Thyroid gland (tissue), 4 donors: ENCODE data around the gene ARMC9. TPM values are rescaled to one million over a fixed set of nuclear protein-coding genes. Genes with fewer than 3 reads are reported as not detected.

Experiments used
- DNase-seq, 2 donors: peaks; one replicate each; pipeline ENCODE4 v3.0.0-alpha.2; 2019
- H3K27ac ChIP-seq, 3 donors: fragments of 200-600 bp; sonication (generic); 1 replicate in 2 of 3; 2 replicates in 1 of 3; pipeline ENCODE4 v1.5.1; 2016 to 2019; ENCODE audit warnings: mild to moderate bottlenecking in 1 of 3, moderate library complexity in 1 of 3
- H3K27me3 ChIP-seq: fragments of 200-600 bp; sonication (generic); one replicate; pipeline ENCODE4 v1.5.1; 2019
- H3K36me3 ChIP-seq, 2 donors: fragments of 200-600 bp; sonication (generic); one replicate each; pipeline ENCODE4 v1.5.1; 2016 to 2019
- H3K4me1 ChIP-seq, 2 donors: fragments of 200-600 bp; sonication (generic); one replicate each; pipeline ENCODE4 v1.5.1; 2017 to 2019
- H3K4me3 ChIP-seq, 3 donors: fragments of 200-600 bp; sonication (generic); replicated peaks in 1 of 3; 1 replicate in 2 of 3; 2 replicates in 1 of 3; pipeline ENCODE4 v1.5.1; 2016; ENCODE audit warnings: mild to moderate bottlenecking in 1 of 3
- H3K9me3 ChIP-seq: fragments of 200-600 bp; sonication (generic); one replicate; pipeline ENCODE4 v1.5.1; 2017
- POLR2A ChIP-seq, 2 donors: fragments of 450-650 bp; IDR thresholded peaks; one replicate each; pipeline ENCODE4 v1.6.1; 2017; ENCODE audit warnings: antibody characterized with exemption in 2 of 2, mild to moderate bottlenecking in 2 of 2, moderate library complexity in 1 of 2
- WGBS, 2 donors: methylation state at CpG; one replicate each; pipeline ENCODE4 v1.1.5; 2017; 5-methylcytosine and 5-hydroxymethylcytosine counted together
- intact Hi-C: fragments of 100-400 bp; cut with DNase I; formaldehyde crosslinking; loops from one replicate; pipeline ENCODE4 v1.15.1; 2023
- total RNA-seq, 4 donors: library from RNA; depleted of rRNA; stranded (reverse); fragments of >200 nt; gene quantifications; one replicate each; pipeline ENCODE4 v1.2.3, GENCODE V29; 2016
- TF ChIP-seq, protein P1 (sequence below), 6 experiments: fragments of 200-600 bp in 3 of 6; fragments of 450-650 bp in 3 of 6; sonication (generic) in 3 of 6; IDR thresholded peaks; one replicate each; pipeline ENCODE4 v1.5.1; 2016 to 2019; ENCODE audit warnings: antibody characterized with exemption in 6 of 6, mild to moderate bottlenecking in 2 of 6, inconsistent platforms in 1 of 6, moderate library complexity in 1 of 6

Gene ARMC9
- total RNA-seq, 4 donors from 2014 or later = 20.3 to 30.7 (median 28.0) TPM

DNA sequence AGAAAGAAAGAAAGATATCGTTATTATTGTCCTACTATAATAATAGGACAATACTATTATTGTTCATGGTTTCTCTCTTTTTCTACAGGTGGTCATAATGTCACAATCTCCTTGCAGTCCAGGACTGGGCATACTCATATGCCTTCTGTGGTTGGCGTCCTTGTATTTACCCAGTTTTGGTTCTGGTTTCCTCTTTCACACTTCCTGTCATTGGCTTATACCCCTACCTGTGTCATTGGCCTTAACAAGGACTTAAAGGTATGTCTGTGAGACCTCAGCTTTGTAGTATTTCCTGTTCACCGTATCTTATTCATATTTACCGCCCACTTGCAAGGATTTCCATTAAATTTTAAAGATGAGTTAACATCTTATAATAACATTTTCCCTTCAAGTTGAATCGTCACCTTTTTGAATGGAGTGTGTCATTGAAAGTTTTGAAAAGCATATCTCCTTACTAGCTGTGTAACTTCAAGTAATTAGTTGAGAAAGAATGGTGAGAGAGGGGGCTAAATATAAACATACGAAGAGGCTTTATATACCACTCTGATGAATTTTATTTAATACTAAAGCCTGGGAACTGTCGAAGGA is 37.1 kb upstream of the ARMC9 start:
- H3K4me1 ChIP-seq = no peaks in the 10 kb centered on the region
- H3K27me3 ChIP-seq = no peaks in the 10 kb centered on the region
- DNase-seq = no peak
- H3K4me3 ChIP-seq = no peak overlapping the region
- H3K36me3 ChIP-seq = peaks cover 6 to 7% of the 10 kb centered on the region in 2 donors
- TF ChIP-seq, protein P1, sequence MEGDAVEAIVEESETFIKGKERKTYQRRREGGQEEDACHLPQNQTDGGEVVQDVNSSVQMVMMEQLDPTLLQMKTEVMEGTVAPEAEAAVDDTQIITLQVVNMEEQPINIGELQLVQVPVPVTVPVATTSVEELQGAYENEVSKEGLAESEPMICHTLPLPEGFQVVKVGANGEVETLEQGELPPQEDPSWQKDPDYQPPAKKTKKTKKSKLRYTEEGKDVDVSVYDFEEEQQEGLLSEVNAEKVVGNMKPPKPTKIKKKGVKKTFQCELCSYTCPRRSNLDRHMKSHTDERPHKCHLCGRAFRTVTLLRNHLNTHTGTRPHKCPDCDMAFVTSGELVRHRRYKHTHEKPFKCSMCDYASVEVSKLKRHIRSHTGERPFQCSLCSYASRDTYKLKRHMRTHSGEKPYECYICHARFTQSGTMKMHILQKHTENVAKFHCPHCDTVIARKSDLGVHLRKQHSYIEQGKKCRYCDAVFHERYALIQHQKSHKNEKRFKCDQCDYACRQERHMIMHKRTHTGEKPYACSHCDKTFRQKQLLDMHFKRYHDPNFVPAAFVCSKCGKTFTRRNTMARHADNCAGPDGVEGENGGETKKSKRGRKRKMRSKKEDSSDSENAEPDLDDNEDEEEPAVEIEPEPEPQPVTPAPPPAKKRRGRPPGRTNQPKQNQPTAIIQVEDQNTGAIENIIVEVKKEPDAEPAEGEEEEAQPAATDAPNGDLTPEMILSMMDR (IDR thresholded peaks at IDR 0.05) = no peak
- TF ChIP-seq POLR2A (IDR thresholded peaks at IDR 0.05) = no peak
- 85 to 90% methylated on average over 7 of the region's 7 CpGs for WGBS, 2 donors
- peak overlapping the region in 2 of 3 donors; percentile 0 to 30 for H3K27ac ChIP-seq
- H3K9me3 ChIP-seq = no peaks in the 10 kb centered on the region
- intact Hi-C loops = no loop called here

DNA sequence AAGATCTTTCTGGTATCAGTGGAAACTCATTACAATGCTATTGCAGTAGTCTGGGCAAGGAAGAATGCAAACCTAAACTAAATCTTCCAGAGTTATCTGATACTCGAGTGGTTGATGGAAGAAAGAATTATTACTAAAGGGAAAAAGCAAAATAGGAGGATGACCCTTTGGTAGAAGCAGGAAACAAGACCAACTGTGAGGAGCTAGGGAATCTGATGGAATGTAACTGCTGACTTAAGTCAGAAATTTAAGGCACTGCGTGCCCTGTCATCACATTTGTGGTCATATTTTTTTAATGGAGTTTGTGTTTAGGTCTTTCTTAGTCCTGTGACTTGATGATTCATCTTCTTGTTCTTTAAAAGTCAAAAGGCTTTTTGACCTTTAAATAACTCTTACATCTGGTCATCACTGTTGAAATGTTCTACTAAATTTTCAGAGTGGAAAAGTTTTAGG is 36.5 kb upstream of the ARMC9 start:
- H3K27ac ChIP-seq = peak overlapping the region; percentile 0 to 53 (median 30)
- H3K4me3 ChIP-seq = no peak overlapping the region
- WGBS, 2 donors = 72 to 75% methylated on average over 2 of the region's 2 CpGs
- intact Hi-C loops = no loop called here
- no peaks in the 10 kb centered on the region for H3K27me3 ChIP-seq
- no peak for DNase-seq
- no peak for TF ChIP-seq POLR2A (IDR thresholded peaks at IDR 0.05)
- TF ChIP-seq, protein P1 (IDR thresholded peaks at IDR 0.05) = no peak
- H3K9me3 ChIP-seq = no peaks in the 10 kb centered on the region
- H3K4me1 ChIP-seq = no peaks in the 10 kb centered on the region
- H3K36me3 ChIP-seq = peaks cover 11 to 12% of the 10 kb centered on the region in 2 donors

DNA sequence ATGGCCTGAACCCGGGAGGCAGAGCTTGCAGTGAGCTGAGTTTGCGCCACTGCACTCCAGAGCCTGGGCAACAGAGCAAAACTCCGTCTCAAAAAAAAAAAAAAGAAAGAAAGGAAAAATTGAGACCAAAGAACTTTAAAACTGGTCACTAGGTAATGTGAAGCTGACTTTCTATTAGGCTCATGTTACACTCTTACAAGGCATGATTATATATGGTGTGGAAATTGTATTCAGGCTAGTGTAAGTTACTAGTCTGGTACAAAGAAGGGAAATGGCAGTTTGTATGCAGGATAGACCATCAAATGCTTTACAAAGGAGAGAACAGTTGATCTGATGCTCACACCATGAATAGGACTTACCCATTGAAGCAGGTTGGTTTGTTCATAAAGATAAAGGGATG is 35.4 kb upstream of the ARMC9 start:
- Histone ChIP-seq H3K4me1 (no peaks in the 10 kb centered on the region), H3K27me3 (no peaks in the 10 kb centered on the region), H3K27ac (no peak overlapping the region), H3K9me3 (no peaks in the 10 kb centered on the region), H3K36me3 (peaks cover 21 to 22% of the 10 kb centered on the region in 2 donors), H3K4me3 (no peak overlapping the region)
- WGBS, 2 donors = 93 to 96% methylated on average over 3 of the region's 3 CpGs
- DNase-seq = no peak
- TF ChIP-seq POLR2A (IDR thresholded peaks at IDR 0.05) = no peak
- TF ChIP-seq, protein P1 (IDR thresholded peaks at IDR 0.05) = no peak
- intact Hi-C loops = no loop called here

DNA sequence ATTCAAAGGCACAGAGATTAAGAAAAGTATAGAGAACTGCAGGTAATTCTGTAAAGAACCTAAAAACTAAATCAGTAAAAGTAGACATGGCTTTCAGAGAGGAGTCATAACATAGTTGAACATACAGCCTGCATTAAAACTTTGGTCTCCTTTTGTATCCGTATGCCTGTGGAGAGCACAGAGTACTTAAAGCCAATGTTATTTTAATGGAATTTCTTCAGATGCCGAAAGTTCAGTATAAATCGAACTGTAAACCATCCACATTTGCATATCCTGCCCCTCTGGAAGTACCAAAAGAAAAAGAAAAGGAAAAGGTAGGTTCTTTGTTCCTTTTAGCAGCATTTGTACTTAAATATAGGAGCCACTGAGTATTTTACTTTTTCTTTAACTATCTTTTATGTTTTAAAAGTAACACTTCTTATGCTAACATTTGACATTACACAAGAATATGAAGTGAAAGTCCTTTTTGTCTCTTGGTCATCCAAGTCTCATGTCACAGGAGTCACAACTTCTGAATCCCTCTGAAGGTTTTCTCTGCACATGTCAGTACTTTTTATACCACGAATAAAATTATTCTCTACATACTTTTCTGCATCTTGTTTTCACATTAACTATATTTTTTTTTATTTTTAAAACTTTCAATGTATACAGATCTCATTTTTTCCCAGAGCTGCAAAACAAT is 34.9 kb upstream of the ARMC9 start:
- no peak overlapping the region for H3K4me3 ChIP-seq
- 84 to 89% methylated on average over 4 of the region's 4 CpGs for WGBS, 2 donors
- intact Hi-C loops = no loop called here
- no peak for TF ChIP-seq POLR2A (IDR thresholded peaks at IDR 0.05)
- TF ChIP-seq, protein P1 (IDR thresholded peaks at IDR 0.05) = no peak
- H3K27ac ChIP-seq = no peak overlapping the region
- H3K4me1 ChIP-seq = no peaks in the 10 kb centered on the region
- H3K36me3 ChIP-seq = peaks cover 21 to 22% of the 10 kb centered on the region in 2 donors
- H3K27me3 ChIP-seq = no peaks in the 10 kb centered on the region
- no peak for DNase-seq
- H3K9me3 ChIP-seq = no peaks in the 10 kb centered on the region
